ENCODE data around the gene GIPC3.

Gene GIPC3

GRCh38 chr19:3573162-3573857 lies 12.0 kb upstream of the GIPC3 start (continued):
- TF ChIP-seq IKZF3 (tag by site-specific recombination; IDR thresholded peaks at IDR 0.05): peak; percentile 38; the same call in 1 of the 2 replicates
- TF ChIP-seq ZNF155 (tag by site-specific recombination; IDR thresholded peaks at IDR 0.05): no peak
- no peak for TF ChIP-seq ZNF548 (tag by site-specific recombination; IDR thresholded peaks at IDR 0.05)
- no peak for TF ChIP-seq ZNF626 (tag by site-specific recombination; IDR thresholded peaks at IDR 0.05)
- TF ChIP-seq ZBTB48 (tag by site-specific recombination; IDR thresholded peaks at IDR 0.05): 0 out of 2 replicates have a peak, but pooled peaks have one; percentile 34
- 0 out of 2 replicates have a peak, but pooled peaks have one; percentile 59 for TF ChIP-seq ZNF391 (tag by site-specific recombination; IDR thresholded peaks at IDR 0.05; ENCODE audit: borderline replicate concordance, low read depth)
- TF ChIP-seq, protein P1, sequence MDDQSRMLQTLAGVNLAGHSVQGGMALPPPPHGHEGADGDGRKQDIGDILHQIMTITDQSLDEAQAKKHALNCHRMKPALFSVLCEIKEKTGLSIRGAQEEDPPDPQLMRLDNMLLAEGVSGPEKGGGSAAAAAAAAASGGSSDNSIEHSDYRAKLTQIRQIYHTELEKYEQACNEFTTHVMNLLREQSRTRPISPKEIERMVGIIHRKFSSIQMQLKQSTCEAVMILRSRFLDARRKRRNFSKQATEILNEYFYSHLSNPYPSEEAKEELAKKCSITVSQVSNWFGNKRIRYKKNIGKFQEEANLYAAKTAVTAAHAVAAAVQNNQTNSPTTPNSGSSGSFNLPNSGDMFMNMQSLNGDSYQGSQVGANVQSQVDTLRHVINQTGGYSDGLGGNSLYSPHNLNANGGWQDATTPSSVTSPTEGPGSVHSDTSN (CRISPR knock-in tag; IDR thresholded peaks at IDR 0.05): no peak
- no peak for TF ChIP-seq ZNF174 (tag by site-specific recombination; IDR thresholded peaks at IDR 0.05)
- peak; percentile 21; the same call in 1 of the 2 replicates for TF ChIP-seq GLIS1 (tag by site-specific recombination; IDR thresholded peaks at IDR 0.05)
- TF ChIP-seq ZNF266 (tag by site-specific recombination; IDR thresholded peaks at IDR 0.05; ENCODE audit: low read depth): no peak
- TF ChIP-seq SALL2 (tag by site-specific recombination; IDR thresholded peaks at IDR 0.05; ENCODE audit: borderline replicate concordance): no peak
- TF ChIP-seq SCRT2 (tag by site-specific recombination; IDR thresholded peaks at IDR 0.05): no peak
- peak; percentile 47; the same call in 1 of the 2 replicates for TF ChIP-seq ZNF596 (tag by site-specific recombination; IDR thresholded peaks at IDR 0.05)
- TF ChIP-seq ZNF169 (tag by site-specific recombination; IDR thresholded peaks at IDR 0.05): peak; percentile 57; the same call in 1 of the 2 replicates
- peak; percentile 89 for TF ChIP-seq ZBTB7A (tag by site-specific recombination; IDR thresholded peaks at IDR 0.05; ENCODE audit: low read depth)
- no peak for TF ChIP-seq ZNF610 (tag by site-specific recombination; IDR thresholded peaks at IDR 0.05; ENCODE audit: borderline replicate concordance)
- TF ChIP-seq ZNF704 (tag by site-specific recombination; IDR thresholded peaks at IDR 0.05): no peak
- TF ChIP-seq ZNF223 (tag by site-specific recombination; IDR thresholded peaks at IDR 0.05): no peak
- TF ChIP-seq ZNF777 (tag by site-specific recombination; IDR thresholded peaks at IDR 0.05; ENCODE audit: borderline replicate concordance): no peak
- TF ChIP-seq ZNF670 (tag by site-specific recombination; IDR thresholded peaks at IDR 0.05; ENCODE audit: low read depth): no peak
- TF ChIP-seq SCRT1 (tag by site-specific recombination; IDR thresholded peaks at IDR 0.05; ENCODE audit: borderline replicate concordance): no peak
- peak; percentile 68 for TF ChIP-seq ZNF341 (tag by site-specific recombination; IDR thresholded peaks at IDR 0.05; ENCODE audit: low read depth)
- TF ChIP-seq, protein P2, sequence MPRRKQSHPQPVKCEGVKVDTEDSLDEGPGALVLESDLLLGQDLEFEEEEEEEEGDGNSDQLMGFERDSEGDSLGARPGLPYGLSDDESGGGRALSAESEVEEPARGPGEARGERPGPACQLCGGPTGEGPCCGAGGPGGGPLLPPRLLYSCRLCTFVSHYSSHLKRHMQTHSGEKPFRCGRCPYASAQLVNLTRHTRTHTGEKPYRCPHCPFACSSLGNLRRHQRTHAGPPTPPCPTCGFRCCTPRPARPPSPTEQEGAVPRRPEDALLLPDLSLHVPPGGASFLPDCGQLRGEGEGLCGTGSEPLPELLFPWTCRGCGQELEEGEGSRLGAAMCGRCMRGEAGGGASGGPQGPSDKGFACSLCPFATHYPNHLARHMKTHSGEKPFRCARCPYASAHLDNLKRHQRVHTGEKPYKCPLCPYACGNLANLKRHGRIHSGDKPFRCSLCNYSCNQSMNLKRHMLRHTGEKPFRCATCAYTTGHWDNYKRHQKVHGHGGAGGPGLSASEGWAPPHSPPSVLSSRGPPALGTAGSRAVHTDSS (tag by site-specific recombination; IDR thresholded peaks at IDR 0.05): no peak
- peak; percentile 70; the same call in 1 of the 2 replicates for TF ChIP-seq ZNF76 (tag by site-specific recombination; IDR thresholded peaks at IDR 0.05; ENCODE audit: borderline replicate concordance, low read depth)
- no peak for TF ChIP-seq ZNF514 (tag by site-specific recombination; IDR thresholded peaks at IDR 0.05)
- TF ChIP-seq, protein P3, sequence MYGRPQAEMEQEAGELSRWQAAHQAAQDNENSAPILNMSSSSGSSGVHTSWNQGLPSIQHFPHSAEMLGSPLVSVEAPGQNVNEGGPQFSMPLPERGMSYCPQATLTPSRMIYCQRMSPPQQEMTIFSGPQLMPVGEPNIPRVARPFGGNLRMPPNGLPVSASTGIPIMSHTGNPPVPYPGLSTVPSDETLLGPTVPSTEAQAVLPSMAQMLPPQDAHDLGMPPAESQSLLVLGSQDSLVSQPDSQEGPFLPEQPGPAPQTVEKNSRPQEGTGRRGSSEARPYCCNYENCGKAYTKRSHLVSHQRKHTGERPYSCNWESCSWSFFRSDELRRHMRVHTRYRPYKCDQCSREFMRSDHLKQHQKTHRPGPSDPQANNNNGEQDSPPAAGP (tag by site-specific recombination; IDR thresholded peaks at IDR 0.05): no peak
- no peak for TF ChIP-seq ZNF202 (tag by site-specific recombination; IDR thresholded peaks at IDR 0.05; ENCODE audit: borderline replicate concordance)
- TF ChIP-seq SP7 (tag by site-specific recombination; IDR thresholded peaks at IDR 0.05): 0 out of 2 replicates have a peak, but pooled peaks have one; percentile 26
- TF ChIP-seq ZNF529 (tag by site-specific recombination; IDR thresholded peaks at IDR 0.05; ENCODE audit: insufficient replicate concordance): no peak
- TF ChIP-seq ZNF280C (tag by site-specific recombination; IDR thresholded peaks at IDR 0.05): no peak
- TF ChIP-seq ZNF521 (tag by site-specific recombination; IDR thresholded peaks at IDR 0.05): no peak
